Astrocyte of the spinal cord (primary cell): ENCODE data around the gene TRMT11.

Experiments
- DNase-seq: peaks from one replicate; pipeline ENCODE4 v3.0.0; 2011; ENCODE audit warnings: low read depth, low spot score
- H3K4me3 ChIP-seq: 2 replicates; pipeline ENCODE4 v1.5.1; 2011; ENCODE audit warnings: low read depth, mild to moderate bottlenecking, low read length, moderate library complexity
- in situ Hi-C: cut with HindIII; loops from 2 replicates; pipeline ENCODE4 v1.10.0; 2017; ENCODE audit warnings: low sequenced_read_pairs
- TF ChIP-seq, protein P1 (sequence below): IDR thresholded peaks from 2 replicates; pipeline ENCODE4 v1.5.1; 2012; ENCODE audit warnings: low read depth, mild to moderate bottlenecking, low read length, inconsistent platforms

TRMT11 gene

DNA sequence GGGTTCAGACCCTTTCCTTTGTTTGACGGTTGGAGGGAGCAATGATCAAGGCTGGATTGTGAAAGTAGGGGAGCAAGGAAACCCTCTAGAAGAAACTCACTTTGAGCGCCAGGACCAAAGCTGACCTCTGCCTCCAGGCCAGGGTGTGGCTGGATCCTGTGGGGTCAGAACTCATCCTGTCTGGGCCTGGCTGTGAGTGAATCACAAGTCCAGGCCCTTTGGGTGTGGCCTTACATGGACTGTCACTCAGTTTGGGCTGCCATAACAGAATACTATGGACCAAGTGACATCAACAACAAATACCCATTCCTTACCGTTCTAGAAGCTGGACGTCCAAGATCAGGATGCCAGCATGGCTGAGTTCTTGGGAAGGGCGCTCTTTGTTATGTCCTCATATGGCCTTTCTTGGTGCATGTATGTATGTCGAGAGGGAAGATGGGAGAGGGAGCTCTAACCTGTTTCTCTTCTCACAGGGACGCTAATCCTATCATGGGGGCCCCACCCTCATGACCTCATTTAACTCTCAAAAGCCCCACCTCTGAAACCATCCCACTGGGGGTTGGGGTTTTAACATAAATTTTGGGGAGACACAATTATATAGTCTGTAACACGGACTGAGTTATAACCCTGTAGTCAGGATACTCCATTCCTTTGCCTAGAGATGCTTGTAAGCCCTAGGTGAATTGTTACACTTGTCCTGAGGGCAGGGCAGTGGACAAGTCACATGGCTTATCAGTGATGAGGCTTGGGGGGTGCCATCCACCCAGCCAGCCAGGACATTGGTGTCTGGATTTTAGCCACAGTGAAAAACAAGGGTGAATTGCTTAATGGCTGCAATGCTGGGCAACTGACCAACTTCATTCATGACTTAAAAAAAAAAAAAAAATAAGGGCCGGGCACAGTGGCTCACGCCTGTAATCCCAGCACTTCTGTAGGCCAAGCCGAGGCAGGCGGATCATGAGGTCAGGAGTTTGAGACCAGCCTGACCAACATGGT is 80.0 kb downstream of the TRMT11 start:
- no peak for DNase-seq
- TF ChIP-seq, protein P1, sequence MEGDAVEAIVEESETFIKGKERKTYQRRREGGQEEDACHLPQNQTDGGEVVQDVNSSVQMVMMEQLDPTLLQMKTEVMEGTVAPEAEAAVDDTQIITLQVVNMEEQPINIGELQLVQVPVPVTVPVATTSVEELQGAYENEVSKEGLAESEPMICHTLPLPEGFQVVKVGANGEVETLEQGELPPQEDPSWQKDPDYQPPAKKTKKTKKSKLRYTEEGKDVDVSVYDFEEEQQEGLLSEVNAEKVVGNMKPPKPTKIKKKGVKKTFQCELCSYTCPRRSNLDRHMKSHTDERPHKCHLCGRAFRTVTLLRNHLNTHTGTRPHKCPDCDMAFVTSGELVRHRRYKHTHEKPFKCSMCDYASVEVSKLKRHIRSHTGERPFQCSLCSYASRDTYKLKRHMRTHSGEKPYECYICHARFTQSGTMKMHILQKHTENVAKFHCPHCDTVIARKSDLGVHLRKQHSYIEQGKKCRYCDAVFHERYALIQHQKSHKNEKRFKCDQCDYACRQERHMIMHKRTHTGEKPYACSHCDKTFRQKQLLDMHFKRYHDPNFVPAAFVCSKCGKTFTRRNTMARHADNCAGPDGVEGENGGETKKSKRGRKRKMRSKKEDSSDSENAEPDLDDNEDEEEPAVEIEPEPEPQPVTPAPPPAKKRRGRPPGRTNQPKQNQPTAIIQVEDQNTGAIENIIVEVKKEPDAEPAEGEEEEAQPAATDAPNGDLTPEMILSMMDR, result no peak
- in situ Hi-C loops, result no loop called here
- no peak overlapping the region for H3K4me3 ChIP-seq

DNA sequence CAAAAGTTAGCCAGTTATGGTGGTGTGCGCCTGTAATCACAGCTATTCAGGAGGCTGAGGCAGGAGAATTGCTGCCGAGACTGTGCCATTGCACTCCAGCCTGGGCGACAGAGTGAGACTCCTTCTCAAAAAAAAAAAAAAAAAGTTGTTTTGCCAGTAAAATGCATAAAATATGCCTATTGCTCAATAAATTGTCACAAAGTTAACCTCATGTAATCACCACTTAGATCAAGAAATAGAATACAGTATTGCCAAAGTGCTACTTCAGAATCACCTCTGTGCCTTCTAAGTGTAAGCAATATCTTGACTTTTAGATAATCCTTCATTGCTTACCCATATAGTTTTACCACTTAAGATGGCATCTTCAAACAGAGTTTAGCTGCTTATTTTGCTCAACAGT is 80.7 kb downstream of the TRMT11 start:
- in situ Hi-C loops, result no loop called here
- no peak for DNase-seq
- TF ChIP-seq, protein P1, result no peak
- no peak overlapping the region for H3K4me3 ChIP-seq

DNA sequence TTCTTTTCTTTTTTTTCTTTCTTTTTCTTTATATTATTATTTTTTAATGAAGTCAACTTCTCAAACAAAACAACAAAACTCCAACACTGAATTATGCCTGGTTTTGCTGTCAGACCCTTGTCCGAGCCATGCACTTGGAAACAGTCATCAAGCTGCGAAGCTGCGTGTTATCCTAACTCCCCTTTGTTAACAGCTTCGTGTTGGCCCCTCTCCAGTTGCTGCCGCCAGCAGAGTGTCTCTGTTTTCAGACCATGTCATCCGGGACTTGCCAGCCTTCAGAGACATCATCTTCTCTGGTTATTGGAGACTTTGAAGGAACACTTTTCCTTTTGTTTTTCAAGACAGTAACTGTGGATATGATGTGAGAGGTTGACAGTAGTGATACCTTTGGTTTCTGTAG is 83.1 kb downstream of the TRMT11 start:
- no peak overlapping the region for H3K4me3 ChIP-seq
- no peak for DNase-seq
- in situ Hi-C loops, result no loop called here
- TF ChIP-seq, protein P1, result no peak

DNA sequence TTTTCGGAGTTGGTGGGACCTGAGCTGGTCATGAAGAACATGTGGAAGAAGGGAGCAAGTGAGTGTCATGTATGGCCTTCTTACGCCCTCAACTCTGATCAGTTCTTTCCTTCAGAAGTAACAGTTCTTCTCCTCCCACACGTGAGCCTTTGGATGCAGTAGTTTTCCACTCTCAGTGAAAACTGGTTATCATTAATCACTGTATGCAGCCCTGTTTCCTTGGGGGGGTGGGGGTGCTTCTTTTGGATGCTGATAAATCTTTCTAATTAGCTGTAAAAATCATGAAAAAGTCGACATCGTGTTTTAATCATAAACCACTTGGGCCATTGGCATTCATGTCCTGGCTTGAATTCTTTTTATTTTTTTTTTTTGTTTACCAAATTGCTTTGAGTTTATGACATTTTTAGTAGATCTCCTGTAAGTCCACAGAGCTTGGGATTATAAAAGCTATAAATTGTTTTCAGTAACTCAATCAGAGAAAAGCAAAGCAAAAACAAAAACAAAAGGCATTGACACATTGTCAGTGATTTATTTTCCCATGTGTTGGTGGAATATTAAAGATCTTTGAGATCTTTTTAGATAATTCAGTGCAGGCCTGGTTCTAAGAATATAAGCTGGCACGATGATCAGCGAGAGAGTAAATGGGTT is 84.8 kb downstream of the TRMT11 start:
- H3K4me3 ChIP-seq, result no peak overlapping the region
- in situ Hi-C loops, result no loop called here
- TF ChIP-seq, protein P1, result no peak
- DNase-seq, result no peak

DNA sequence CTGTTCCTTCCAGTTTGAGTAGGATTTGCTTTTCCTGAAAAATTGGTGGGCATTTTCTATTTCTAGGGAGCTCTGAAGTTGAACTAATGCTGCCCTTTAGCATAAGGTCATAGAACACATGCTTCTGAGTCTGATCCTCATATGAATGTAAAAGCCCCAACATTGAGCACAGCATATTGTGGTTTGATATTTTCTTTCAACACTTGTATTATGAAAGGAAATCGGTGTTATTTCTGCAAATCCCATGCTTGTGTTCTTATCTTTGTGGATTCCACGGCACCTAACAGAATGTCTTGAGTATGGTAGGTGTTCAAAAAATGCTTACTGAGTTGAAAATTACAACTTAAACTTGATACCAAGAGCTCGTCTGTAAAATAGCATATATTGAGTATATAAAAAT is 85.8 kb downstream of the TRMT11 start:
- no peak overlapping the region for H3K4me3 ChIP-seq
- no peak for DNase-seq
- in situ Hi-C loops, result no loop called here
- TF ChIP-seq, protein P1, result no peak

DNA sequence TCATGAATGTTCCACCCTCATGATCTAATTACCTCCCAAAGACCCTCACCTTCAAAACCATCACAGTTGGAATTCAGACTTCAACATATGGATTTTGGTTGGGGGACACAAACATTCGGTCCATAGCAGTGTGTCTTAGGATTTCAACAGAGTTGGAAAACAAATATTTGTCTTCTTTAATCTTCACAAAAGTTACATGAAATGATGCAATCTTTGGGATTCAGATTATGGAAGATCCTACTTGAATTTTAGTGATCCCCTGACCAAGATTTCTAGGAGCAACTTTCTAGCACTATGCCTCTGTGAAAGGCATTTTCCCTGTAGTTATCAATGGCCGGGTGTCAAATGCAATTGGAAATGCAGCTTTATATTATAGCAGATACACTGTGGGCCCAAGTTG is 86.5 kb downstream of the TRMT11 start:
- H3K4me3 ChIP-seq, result no peak overlapping the region
- TF ChIP-seq, protein P1, result no peak
- in situ Hi-C loops, result no loop called here
- no peak for DNase-seq
